HEK293 (cell line): ENCODE measurements around the gene B4GALT6.

Source experiments
- ZNF274 ChIP-seq, 2 experiments: fragments of 200-500 bp in 1 of 2; fragments of 450-650 bp in 1 of 2; sonication (Bioruptor generic) in 1 of 2; formaldehyde crosslinking in 1 of 2; IDR thresholded peaks; 2 replicates each; pipeline versions ENCODE4 v1.5.1 to v1.6.1; 2014 to 2016; ENCODE audit warnings: borderline replicate concordance in 1 of 2, inconsistent platforms in 1 of 2, low read length in 1 of 2, missing biosample characterization in 1 of 2, missing genetic modification characterization in 1 of 2
- ZNF280C ChIP-seq: fragments of 450-650 bp; formaldehyde crosslinking; IDR thresholded peaks from 2 replicates; pipeline ENCODE4 v1.5.1; 2016; ENCODE audit warnings: missing biosample characterization, missing genetic modification characterization
- TF ChIP-seq, protein P1 (sequence below): fragments of 450-650 bp; formaldehyde crosslinking; IDR thresholded peaks from 2 replicates; pipeline ENCODE4 v1.5.1; 2016; ENCODE audit warnings: missing biosample characterization, missing genetic modification characterization

DNA sequence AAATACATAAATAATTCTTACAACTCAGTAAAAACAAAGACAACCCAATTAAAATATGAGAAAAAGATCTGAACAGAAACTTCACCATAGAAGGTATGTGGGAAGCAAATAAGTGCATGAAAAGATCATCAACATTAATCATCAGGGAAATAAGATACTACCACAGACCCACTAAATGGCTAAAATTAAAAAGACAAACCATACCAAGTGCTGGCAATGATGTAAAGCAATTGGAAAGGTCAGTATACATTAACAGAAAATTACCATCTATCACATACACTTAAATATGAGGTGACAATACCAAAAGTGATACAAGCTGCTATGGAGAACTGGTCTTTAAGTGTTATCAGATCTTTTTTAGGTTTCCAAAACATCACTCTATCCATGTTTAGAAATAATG is 48.0 kb downstream of the B4GALT6 start:
- TF ChIP-seq ZNF274 (IDR thresholded peaks at IDR 0.05; ENCODE audit: low read length) (no peak), ZNF274 (tag by site-specific recombination; IDR thresholded peaks at IDR 0.05; ENCODE audit: borderline replicate concordance) (no peak), ZNF280C (no peak)
- TF ChIP-seq, protein P1, sequence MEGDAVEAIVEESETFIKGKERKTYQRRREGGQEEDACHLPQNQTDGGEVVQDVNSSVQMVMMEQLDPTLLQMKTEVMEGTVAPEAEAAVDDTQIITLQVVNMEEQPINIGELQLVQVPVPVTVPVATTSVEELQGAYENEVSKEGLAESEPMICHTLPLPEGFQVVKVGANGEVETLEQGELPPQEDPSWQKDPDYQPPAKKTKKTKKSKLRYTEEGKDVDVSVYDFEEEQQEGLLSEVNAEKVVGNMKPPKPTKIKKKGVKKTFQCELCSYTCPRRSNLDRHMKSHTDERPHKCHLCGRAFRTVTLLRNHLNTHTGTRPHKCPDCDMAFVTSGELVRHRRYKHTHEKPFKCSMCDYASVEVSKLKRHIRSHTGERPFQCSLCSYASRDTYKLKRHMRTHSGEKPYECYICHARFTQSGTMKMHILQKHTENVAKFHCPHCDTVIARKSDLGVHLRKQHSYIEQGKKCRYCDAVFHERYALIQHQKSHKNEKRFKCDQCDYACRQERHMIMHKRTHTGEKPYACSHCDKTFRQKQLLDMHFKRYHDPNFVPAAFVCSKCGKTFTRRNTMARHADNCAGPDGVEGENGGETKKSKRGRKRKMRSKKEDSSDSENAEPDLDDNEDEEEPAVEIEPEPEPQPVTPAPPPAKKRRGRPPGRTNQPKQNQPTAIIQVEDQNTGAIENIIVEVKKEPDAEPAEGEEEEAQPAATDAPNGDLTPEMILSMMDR (tag by site-specific recombination): no peak
